Amniotic stem cell (primary cell): Measurements from ENCODE around the gene LGR6.
"Not testable (repeated sequence)": the region's sequence is repeated elsewhere in the genome, so short reads cannot be mapped to it uniquely, and the experiment has no call there.

Experiments
- DNase-seq: peaks from one replicate; lab custom pipeline; 2025; lab: John Stamatoyannopoulos, UW

LGR6 gene

DNA sequence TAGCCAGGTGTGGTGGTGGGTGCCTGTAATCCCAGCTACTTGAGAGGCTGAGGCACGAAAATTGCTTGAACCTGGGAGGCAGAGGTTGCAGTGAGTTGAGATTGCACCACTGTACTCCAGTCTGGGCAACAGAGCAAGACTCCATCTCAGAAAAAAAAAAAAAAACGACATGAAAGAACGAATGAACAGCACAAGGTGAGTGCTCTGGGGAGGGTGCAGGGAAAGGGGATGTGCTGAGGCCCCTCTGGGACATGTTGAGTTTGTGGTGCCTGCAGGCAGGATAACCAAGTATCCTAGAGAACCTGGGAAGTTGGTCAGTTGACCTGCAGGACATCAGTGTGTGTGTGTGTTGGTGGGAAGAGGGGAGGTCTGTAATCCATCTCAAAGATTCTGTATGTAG, 46.6 kb downstream of the LGR6 start:
- not testable (repeated sequence) for DNase-seq

- DNase-seq: no peak
Observed at GRCh38 chr1:202240956-202241355, 47.4 kb downstream of the LGR6 start.

- DNase-seq: no peak
Observed at GRCh38 chr1:202241376-202242079, 47.9 kb downstream of the LGR6 start.

GRCh38 chr1:202242080-202242419, 48.5 kb downstream of the LGR6 start:
- DNase-seq: no peak

DNA sequence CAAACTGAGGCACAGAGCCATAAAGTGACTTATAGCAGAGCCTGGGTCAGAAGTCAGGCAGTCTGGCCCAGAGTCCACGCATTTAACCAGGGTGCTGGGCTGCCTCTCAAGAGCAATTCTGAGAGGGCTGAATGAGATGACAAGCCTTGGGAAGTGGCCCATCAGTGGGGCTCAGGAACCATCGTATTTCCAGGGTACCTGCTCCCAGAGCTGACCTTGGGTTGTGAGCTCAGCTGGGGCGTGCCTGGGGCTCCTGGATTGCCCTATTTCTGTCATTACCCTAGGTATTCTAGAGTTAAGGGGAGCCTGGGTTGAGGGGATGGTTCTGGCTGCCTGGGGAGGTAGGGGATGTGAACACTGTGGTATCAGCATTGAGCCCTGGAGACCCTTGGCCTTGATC, 49.4 kb downstream of the LGR6 start:
- no peak for DNase-seq

- no peak for DNase-seq
Observed at GRCh38 chr1:202244841-202245261, 51.3 kb downstream of the LGR6 start.

DNA sequence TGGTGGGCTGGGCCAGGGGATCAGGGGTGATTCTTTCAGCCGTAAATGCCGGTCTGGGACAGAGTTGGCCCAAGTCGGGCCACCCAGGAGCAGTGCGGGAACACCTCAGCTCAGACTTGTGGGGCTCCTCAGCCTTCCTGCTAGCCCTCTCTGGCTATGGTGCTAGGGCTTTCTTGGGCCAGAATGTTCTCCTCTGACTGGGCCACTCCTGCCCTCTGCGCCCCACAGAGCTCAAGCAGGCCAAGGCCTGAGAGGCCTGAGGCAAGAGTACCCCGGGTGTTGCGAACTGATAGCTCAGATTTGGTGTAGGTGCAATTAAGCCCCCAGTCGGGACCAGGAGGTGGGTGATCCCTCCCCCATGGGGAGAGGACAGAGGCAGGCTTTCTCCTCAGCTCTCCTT, 51.8 kb downstream of the LGR6 start:
- DNase-seq: no peak

- no peak for DNase-seq
Observed at GRCh38 chr1:202247104-202247503, 53.5 kb downstream of the LGR6 start.

GRCh38 chr1:202247837-202248795, 54.5 kb downstream of the LGR6 start:
- no peak for DNase-seq

GRCh38 chr1:202248861-202249260, 55.3 kb downstream of the LGR6 start:
- no peak for DNase-seq

GRCh38 chr1:202249436-202249835, 55.8 kb downstream of the LGR6 start:
- DNase-seq: no peak

- DNase-seq: no peak
Observed at GRCh38 chr1:202249846-202250245, 56.2 kb downstream of the LGR6 start.

GRCh38 chr1:202250982-202251381, 57.4 kb downstream of the LGR6 start:
- DNase-seq: no peak

DNA sequence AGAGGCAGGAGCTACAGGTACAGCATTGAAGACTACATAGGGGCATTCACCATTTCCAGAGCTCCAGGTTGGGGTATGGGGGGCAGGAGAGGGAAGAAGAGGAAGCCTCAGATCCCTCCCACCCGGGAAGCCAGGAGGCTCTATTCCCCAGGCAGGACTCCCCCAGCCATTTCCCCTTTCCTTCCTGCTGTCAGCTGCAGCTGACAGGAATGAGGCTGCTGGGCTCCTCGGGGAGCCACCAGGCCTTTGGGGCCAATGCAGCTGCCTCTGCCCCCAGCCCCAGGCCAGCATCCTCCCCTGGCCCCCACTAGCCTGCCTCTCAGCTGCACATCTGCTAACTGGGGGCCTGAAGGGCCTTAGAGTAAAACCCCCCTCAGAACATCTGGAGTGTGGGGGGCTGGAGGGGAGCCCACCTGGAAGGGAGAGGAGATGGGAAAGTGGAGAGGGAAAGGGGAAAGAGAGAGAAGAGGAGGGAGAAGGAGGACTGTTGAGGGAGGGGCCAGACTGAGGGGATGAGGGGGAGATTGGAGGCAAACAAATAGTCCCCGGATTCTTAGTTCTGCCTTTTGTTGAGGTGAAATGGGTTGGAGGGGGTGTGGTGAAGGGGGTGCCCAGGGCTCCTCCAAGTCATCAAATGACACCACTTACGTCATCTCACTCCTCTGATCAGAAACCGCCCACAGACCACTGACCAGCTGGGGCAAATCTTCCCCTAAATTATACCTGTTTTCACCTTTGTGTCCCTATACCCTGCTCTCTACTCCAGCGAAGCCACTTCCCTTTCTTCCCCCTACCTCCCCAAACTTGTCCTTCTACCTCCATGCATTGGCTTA, 58.0 kb downstream of the LGR6 start:
- no peak for DNase-seq

DNA sequence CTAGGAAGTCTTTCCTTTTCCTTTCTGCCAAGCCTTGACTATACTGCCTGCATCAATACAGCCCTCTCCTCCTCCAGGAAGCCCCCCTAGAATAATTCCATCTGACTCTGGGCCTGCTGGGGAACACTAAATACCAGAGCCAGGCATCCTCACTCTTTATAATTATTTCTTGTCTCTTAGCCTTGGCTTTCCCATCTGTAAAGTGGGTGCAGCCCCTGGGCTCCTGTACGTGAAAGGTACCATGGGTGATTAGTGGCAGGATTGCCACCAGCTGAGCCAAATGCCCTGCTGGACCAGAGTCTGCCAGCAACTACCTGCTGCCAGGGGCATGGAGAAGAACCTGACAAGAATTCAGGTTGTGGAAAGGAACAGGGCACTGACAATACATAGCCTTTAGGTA, 58.7 kb downstream of the LGR6 start:
- DNase-seq: no peak

- DNase-seq: no peak
Observed at GRCh38 chr1:202254454-202255252, 61.1 kb downstream of the LGR6 start.

DNA sequence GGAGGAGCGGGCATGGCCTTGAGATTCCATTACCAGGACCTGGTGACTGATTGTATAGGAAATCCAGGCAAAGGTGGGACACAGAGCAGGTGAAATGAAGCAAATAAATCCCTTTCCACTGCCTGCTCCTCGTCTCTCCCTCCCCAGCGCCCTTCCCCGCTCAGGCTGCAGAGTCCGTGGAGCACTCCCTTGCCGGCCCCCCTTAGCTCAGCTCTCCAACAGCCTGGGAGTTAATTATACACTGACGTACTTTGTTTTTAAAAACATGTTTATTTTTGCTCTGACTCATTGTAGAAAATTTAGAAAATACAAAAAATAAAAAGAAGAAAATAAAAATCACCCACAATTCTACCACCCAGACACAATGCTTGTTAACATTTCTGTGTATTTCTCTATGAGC, 61.7 kb downstream of the LGR6 start:
- DNase-seq: no peak

DNA sequence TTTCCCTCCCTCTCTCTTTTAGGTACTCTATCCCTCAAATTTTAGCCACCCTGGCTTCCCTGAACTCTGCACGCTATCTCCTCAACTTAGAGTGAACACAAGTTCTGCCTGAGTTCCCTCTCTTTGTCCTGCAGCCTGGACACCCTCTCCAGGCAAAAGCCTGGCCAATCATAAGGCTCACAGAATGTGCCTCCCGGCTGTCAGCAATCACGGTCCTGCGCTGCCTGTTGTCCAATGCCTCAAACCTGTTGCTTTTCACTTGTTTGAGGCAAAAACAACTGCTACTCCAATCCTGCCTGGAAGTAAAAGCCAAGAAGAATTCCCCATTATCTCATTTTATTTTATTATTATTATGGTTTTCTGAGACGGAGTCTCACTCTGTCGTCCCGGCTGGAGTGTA, 66.1 kb downstream of the LGR6 start:
- DNase-seq: no peak

DNA sequence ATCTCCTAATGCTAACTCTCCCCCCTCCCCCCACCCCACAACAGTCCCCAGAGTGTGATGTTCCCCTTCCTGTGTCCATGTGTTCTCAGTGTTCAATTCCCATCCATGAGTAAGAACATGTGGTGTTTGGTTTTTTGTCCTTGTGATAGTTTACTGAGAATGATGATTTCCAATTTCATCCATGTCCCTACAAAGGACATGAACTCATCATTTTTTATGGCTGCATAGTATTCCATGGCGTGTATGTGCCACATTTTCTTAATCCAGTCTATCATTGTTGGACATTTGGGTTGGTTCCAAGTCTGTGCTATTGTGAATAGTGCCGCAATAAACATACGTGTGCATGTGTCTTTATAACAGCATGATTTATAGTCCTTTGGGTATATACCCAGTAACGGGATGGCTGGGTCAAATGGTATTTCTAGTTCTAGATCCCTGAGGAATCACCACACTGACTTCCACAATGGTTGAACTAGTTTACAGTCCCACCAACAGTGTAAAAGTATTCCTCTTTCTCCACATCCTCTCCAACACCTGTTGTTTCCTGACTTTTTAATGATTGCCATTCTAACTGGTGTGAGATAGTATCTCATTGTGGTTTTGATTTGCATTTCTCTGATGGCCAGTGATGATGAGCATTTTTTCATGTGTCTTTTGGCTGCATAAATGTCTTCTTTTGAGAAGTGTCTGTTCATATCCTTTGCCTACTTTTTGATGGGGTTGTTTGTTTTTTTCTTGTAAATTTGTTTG, 67.8 kb downstream of the LGR6 start:
- not testable (repeated sequence) for DNase-seq

DNA sequence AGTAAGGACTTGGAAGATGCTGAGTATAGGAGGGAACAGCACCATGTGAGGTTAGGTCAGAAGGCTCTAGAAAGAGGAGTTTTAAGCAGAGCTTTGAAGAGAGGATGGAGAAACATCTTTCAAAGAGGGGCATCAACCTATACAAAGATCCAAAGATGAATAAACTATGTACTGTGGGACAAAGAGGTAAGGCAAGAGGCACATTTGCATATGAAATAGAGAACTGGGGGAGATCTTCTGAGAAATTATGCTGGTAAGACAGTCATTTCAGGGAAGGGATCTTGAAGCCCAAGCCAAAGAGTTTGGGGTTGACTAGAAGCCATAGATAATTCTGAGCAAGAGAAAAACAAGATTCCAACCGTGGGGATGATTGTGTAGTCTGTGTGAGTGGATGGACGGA, 70.0 kb downstream of the LGR6 start:
- no peak for DNase-seq

DNA sequence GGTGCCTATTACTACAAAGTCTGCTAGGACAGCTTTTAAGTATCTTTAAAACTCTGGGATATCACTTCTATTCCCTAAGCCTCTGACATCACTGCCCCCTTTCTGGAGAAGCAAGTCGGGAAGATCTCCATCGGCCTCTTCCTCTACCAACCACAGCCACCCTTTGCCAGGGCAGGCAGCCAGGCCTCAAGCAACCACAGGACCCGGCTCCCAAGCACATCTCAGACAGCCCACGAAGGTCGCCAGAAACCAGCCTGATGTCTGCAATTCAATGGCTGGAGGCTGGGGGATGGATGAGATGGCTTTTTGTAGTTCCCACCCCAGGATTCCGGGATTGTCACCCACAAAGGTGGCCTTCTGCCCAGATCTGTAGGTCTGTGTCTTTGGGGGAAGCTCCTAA, 70.7 kb downstream of the LGR6 start:
- no peak for DNase-seq
